ENCODE results near the gene PAX7. TPM values are rescaled to one million over a fixed set of nuclear protein-coding genes. Genes with fewer than 3 reads are reported as not detected.

The PAX7 gene
- total RNA-seq = under 0.01 TPM in 1 of 2 replicates, not detected in the other

GRCh38 chr1:18630511-18631495 is at the start of gene PAX7:
PAX7 (plus strand) TSS chr1:18630846; CDS start chr1:18631604, 758 bp downstream.

Other genes starting within 250 kb of the PAX7 start
- gene KLHDC7A, start 149.9 kb upstream of the PAX7 start, total RNA-seq = under 0.01 TPM in 2 replicates
- not detected in 2 replicates for gene TAS1R2, start 228.8 kb downstream of the PAX7 start, total RNA-seq